BE2C (cell line): ENCODE measurements around the gene PRUNE1.
A peak's percentile ranks its signal among the peaks of the same experiment; 100 is the strongest.

Experiments
- DNase-seq: peaks from one replicate; pipeline ENCODE4 v3.0.0-alpha.2; 2020
- H3K27me3 ChIP-seq: fragments of 250-450 bp; sonication (Bioruptor Pico); 2 replicates; pipeline ENCODE4 v1.5.1; 2020; ENCODE audit warnings: mild to moderate bottlenecking
- H3K36me3 ChIP-seq: fragments of 250-450 bp; sonication (Bioruptor Pico); 2 replicates; pipeline ENCODE4 v1.5.1; 2020; ENCODE audit warnings: mild to moderate bottlenecking
- H3K4me1 ChIP-seq: fragments of 250-450 bp; sonication (Bioruptor Pico); 2 replicates; pipeline ENCODE4 v1.5.1; 2020
- H3K4me3 ChIP-seq: 2 replicates; pipeline ENCODE4 v1.5.1; 2011; ENCODE audit warnings: low read depth, low read length
- H3K9me3 ChIP-seq: fragments of 250-450 bp; sonication (Bioruptor Pico); 2 replicates; pipeline ENCODE4 v1.5.1; 2020
- TF ChIP-seq, protein P1 (sequence below): IDR thresholded peaks from 2 replicates; pipeline ENCODE4 v1.5.1; 2012; ENCODE audit warnings: mild to moderate bottlenecking, low read depth, low read length

PRUNE1 gene

GRCh38 chr1:150965605-150966004, 42.6 kb upstream of the PRUNE1 start:
- peaks cover 82% of the 10 kb centered on the region for H3K36me3 ChIP-seq
- no peaks in the 10 kb centered on the region for H3K27me3 ChIP-seq
- DNase-seq: no peak
- no peak overlapping the region for H3K4me3 ChIP-seq
- H3K4me1 ChIP-seq: no peaks in the 10 kb centered on the region; the same call in 1 of the 2 replicates
- H3K9me3 ChIP-seq: no peaks in the 10 kb centered on the region
- TF ChIP-seq, protein P1, sequence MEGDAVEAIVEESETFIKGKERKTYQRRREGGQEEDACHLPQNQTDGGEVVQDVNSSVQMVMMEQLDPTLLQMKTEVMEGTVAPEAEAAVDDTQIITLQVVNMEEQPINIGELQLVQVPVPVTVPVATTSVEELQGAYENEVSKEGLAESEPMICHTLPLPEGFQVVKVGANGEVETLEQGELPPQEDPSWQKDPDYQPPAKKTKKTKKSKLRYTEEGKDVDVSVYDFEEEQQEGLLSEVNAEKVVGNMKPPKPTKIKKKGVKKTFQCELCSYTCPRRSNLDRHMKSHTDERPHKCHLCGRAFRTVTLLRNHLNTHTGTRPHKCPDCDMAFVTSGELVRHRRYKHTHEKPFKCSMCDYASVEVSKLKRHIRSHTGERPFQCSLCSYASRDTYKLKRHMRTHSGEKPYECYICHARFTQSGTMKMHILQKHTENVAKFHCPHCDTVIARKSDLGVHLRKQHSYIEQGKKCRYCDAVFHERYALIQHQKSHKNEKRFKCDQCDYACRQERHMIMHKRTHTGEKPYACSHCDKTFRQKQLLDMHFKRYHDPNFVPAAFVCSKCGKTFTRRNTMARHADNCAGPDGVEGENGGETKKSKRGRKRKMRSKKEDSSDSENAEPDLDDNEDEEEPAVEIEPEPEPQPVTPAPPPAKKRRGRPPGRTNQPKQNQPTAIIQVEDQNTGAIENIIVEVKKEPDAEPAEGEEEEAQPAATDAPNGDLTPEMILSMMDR: no peak

- TF ChIP-seq, protein P1: no peak
- Histone ChIP-seq H3K27me3 (no peaks in the 10 kb centered on the region), H3K9me3 (no peaks in the 10 kb centered on the region), H3K4me3 (no peak overlapping the region), H3K36me3 (peaks cover 77% of the 10 kb centered on the region), H3K4me1 (peaks cover 2% of the 10 kb centered on the region)
- no peak for DNase-seq
Measured at GRCh38 chr1:150966011-150966410, 42.2 kb upstream of the PRUNE1 start.

DNA sequence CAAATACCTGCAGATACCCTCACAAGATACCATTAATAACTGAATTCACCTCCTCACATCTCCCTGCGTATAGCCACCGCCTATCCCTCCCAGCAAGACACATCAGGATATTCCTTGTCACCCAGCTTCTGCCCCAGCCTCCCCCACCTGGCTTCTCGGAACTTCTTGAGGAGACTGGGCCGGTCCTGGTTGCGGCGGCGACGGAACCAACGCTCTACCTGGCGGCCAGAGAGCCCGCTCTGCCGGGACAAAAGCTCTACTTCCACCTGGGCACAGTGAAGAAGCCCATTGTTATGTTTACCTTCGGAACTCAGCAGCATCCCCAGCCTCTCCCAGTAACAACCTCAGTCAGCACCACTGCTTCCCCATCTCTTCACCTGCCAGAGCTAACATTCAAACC, 40.3 kb upstream of the PRUNE1 start:
- H3K9me3 ChIP-seq: no peaks in the 10 kb centered on the region
- TF ChIP-seq, protein P1: no peak
- peaks cover 19% of the 10 kb centered on the region for H3K4me1 ChIP-seq
- DNase-seq: no peak
- no peak overlapping the region for H3K4me3 ChIP-seq
- H3K27me3 ChIP-seq: no peaks in the 10 kb centered on the region
- H3K36me3 ChIP-seq: peaks cover 64% of the 10 kb centered on the region

DNA sequence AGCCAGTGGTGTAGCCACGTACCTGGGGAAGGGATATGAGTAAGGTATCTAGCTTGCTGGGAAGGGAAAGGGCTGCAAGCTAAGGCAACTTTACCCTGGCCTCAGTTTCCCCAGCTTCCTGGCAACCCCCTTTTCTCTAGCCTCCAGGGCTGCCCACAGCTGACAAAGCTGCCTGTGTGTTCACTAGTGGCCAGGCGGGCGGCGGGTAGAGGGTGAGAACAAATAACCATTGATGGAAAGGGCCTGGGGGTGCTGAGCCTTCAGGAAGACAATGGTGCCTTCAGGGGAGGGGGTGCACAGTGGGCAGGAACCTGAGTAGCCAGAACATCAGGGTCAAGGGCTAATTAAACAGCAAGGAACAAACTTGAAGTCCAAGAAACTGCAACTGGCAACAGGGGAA, 39.8 kb upstream of the PRUNE1 start:
- H3K4me1 ChIP-seq: peaks cover 19% of the 10 kb centered on the region
- H3K27me3 ChIP-seq: no peaks in the 10 kb centered on the region
- peaks cover 58% of the 10 kb centered on the region for H3K36me3 ChIP-seq
- no peak for DNase-seq
- no peak overlapping the region for H3K4me3 ChIP-seq
- H3K9me3 ChIP-seq: no peaks in the 10 kb centered on the region
- TF ChIP-seq, protein P1: no peak

GRCh38 chr1:150969626-150970025, 38.6 kb upstream of the PRUNE1 start:
- Histone ChIP-seq H3K27me3 (no peaks in the 10 kb centered on the region), H3K4me3 (no peak overlapping the region), H3K4me1 (peaks cover 19% of the 10 kb centered on the region), H3K9me3 (no peaks in the 10 kb centered on the region), H3K36me3 (peaks cover 47% of the 10 kb centered on the region)
- TF ChIP-seq, protein P1: no peak
- DNase-seq: no peak

GRCh38 chr1:150970808-150971582, 37.3 kb upstream of the PRUNE1 start:
- no peaks in the 10 kb centered on the region for H3K27me3 ChIP-seq
- DNase-seq: peak; percentile 29
- no peak overlapping the region for H3K4me3 ChIP-seq
- H3K9me3 ChIP-seq: no peaks in the 10 kb centered on the region
- peaks cover 19% of the 10 kb centered on the region for H3K4me1 ChIP-seq
- TF ChIP-seq, protein P1: no peak
- peaks cover 35% of the 10 kb centered on the region for H3K36me3 ChIP-seq
